GM18951 (cell line): Measurements from ENCODE around the gene ZBTB11.

Source experiments
- POLR2A ChIP-seq: IDR thresholded peaks from 4 replicates; pipeline ENCODE4 v1.6.1; 2011; ENCODE audit warnings: mild to moderate bottlenecking; ENCODE audit not compliant: insufficient read length, insufficient read depth; ENCODE audit errors: extremely low read depth
- in situ Hi-C: fragments of 300-500 bp; cut with MboI; formaldehyde crosslinking; loops from one replicate; pipeline ENCODE4 v1.12.0; 2022; ENCODE audit warnings: low sequenced_read_pairs, mixed read lengths, inconsistent platforms; ENCODE audit not compliant: unreplicated experiment

Gene ZBTB11

DNA sequence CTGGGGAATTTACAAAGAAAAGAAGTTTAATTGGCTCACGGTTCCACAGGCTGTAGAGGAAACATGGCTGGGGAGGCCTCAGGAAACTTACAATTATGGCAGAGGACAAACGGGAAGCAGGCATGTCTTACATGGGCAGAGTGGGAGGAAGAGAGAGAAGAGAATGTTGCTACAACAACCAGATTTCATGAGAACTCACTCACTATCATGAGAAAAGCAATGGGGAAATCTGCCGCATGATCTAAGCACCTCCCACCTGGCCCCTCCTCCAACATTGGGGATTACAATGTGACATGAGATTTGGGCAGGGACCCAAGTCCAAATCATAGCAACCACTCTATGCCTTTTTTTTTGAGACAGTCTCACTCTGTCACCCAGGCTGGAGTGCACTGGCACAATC is 74.2 kb downstream of the ZBTB11 start:
- no peak for TF ChIP-seq POLR2A
- in situ Hi-C loops = no loop called here
